ENCODE data around the gene SPDYE18.
"Not testable (repeated sequence)": the region's sequence is repeated elsewhere in the genome, so short reads cannot be mapped to it uniquely, and the experiment has no call there.

Gene SPDYE18

DNA sequence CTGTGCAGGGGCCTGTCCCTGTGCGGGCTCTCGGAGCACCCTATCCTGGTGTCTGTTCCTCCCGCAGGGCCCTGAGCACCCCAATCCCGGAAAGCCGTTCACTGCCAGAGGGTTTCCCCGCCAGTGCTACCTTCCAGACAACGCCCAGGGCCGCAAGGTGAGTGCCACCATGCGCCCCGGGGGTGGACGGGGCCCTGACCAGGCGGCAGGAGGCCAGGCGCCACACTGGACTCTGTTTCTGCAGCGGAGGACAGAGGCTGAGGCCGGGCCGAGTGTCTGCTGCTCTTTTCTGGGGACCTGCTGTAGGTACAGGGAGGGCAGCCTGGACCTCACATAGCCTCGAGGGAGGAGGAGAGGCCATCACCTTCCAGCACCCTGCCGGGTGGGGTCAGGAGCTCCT is 58.2 kb downstream of the SPDYE18 start:
- DNase-seq: not testable (repeated sequence)

DNA sequence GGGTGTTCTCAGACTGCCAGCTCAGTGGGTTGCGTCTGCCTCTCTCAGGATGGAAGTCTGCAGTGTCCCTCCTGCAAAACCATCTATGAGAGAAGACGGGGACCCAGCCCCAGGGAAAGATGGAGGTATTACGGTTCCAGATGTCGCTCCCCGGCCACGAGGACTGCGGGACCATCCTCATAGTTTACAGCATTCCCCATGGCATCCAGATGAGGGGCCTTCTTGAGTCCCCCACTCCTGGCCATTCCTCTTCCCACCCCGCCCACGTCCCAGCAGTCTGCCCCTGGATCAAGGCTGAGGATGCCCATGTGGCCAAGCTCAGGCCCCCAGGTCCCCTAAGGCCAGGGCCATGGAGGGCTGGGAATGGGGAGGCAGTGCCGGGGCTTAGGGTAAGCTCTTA is 59.1 kb downstream of the SPDYE18 start:
- not testable (repeated sequence) for DNase-seq

DNA sequence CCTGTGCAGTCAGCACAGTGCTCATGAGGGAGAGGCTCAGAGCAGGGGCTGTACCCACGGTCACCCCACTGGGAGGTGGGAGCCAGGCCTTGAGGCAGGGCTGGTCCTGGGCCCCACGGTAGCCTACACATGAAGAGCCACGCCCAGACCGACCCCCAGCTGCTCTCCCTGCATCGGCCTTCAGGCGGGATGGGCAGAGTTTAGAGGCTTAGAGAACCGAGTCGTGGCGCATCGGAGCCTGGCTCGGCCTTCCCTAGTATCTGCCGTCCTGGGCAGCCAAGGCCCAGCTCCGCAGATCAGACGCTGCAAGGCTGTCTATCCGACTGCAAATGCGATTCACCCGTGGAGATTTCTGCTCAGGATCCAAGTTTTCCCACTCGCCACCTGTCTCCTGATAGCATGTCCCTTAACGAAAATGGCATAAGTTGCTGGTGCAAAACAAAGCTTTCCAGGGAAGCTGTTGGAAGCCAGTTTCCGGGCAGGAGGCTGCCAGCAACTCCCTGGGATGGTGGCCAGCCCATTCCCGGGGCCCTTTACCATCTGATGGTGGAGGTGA is 59.6 kb downstream of the SPDYE18 start:
- DNase-seq: not testable (repeated sequence)

DNA sequence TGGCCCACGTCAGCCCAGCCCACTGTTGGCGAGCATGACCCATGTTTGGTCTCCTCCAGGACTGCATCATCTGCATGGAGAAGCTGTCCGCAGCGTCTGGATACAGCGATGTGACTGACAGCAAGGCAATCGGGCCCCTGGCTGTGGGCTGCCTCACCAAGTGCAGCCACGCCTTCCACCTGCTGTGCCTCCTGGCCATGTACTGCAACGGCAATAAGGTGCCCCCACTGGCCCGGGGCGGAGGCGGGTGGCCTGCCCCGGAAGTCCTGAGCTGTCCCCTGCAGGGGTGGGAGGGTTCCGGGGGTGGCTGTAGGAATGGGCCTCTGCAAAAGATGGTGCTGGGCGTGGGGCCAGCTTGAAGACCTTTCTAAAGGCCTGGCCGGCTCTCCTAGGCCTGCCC is 60.3 kb downstream of the SPDYE18 start:
- DNase-seq: not testable (repeated sequence)

All from NCI-H2107 (cell line).